K562 (cell line): ENCODE results near the gene PLEKHN1. TPM values are rescaled to one million over a fixed set of nuclear protein-coding genes. Genes with fewer than 3 reads are reported as not detected.

Experiments used
- CHCHD3 ChIP-seq: fragments of 250-450 bp; sonication (Bioruptor Pico); IDR thresholded peaks from 2 replicates; pipeline ENCODE4 v2.1.2; 2022; ENCODE audit warnings: mild to moderate bottlenecking
- DNMT1 ChIP-seq: fragments of 450-650 bp; IDR thresholded peaks from 2 replicates; pipeline ENCODE4 v1.6.1; 2016; ENCODE audit warnings: antibody characterized with exemption, mild to moderate bottlenecking
- FOXK2 ChIP-seq, 2 experiments: fragments of 450-650 bp; IDR thresholded peaks in 1 of 2; conservative IDR thresholded peaks in 1 of 2; 2 replicates each; pipeline ENCODE4 v1.6.1; 2016; ENCODE audit warnings: low read depth in 2 of 2, mild to moderate bottlenecking in 1 of 2
- KAT8 ChIP-seq: fragments of 450-650 bp; IDR thresholded peaks from 2 replicates; pipeline ENCODE4 v1.6.1; 2016; ENCODE audit warnings: low read depth, mild to moderate bottlenecking
- MEIS2 ChIP-seq: fragments of 450-650 bp; IDR thresholded peaks from 2 replicates; pipeline ENCODE4 v1.6.1; 2014; ENCODE audit warnings: mild to moderate bottlenecking; ENCODE audit not compliant: partially characterized antibody
- MTA1 ChIP-seq: fragments of 450-650 bp; IDR thresholded peaks from 2 replicates; pipeline ENCODE4 v1.6.1; 2017; ENCODE audit warnings: borderline replicate concordance
- NCOA6 ChIP-seq: fragments of 450-650 bp; IDR thresholded peaks from 2 replicates; pipeline ENCODE4 v1.6.1; 2017; ENCODE audit warnings: mild to moderate bottlenecking
- NFYB ChIP-seq: IDR thresholded peaks from 2 replicates; pipeline ENCODE4 v1.6.1; 2011; ENCODE audit warnings: mild to moderate bottlenecking, moderate library complexity; ENCODE audit not compliant: insufficient read length; ENCODE audit errors: extremely low read depth
- NUFIP1 ChIP-seq: fragments of 450-650 bp; IDR thresholded peaks from 2 replicates; pipeline ENCODE4 v1.6.1; 2018; ENCODE audit not compliant: partially characterized antibody
- SMARCB1 ChIP-seq: IDR thresholded peaks from 2 replicates; pipeline ENCODE4 v1.6.1; 2011; ENCODE audit warnings: improper control_type of control experiment, low read depth; ENCODE audit not compliant: insufficient read length
- SPI1 ChIP-seq: IDR thresholded peaks from 2 replicates; pipeline ENCODE4 v1.6.1; 2011; ENCODE audit warnings: low read depth, low read length, control low read depth, borderline replicate concordance
- TFAM ChIP-seq: fragments of 250-450 bp; sonication (Bioruptor Pico); conservative IDR thresholded peaks from 2 replicates; pipeline ENCODE4 v1.5.0; 2021; ENCODE audit warnings: mild to moderate bottlenecking, moderate library complexity
- ZFP30 ChIP-seq: fragments of 250-450 bp; sonication (Bioruptor Pico); IDR thresholded peaks from 2 replicates; pipeline ENCODE4 v1.8.0; 2022; ENCODE audit warnings: moderate library complexity, mild to moderate bottlenecking, inconsistent platforms, borderline replicate concordance
- ZNF431 ChIP-seq: sonication (generic); formaldehyde crosslinking; IDR thresholded peaks from 2 replicates; pipeline ENCODE4 v1.8.0; 2022; ENCODE audit warnings: mild to moderate bottlenecking, missing genetic modification reagents
- ZNF507 ChIP-seq: conservative IDR thresholded peaks from 2 replicates; pipeline ENCODE4 v1.6.1; 2017; ENCODE audit warnings: missing genetic modification characterization, missing compliant biosample characterization
- polyA plus RNA-seq, 8 experiments: library from polyadenylated mRNA; depleted of rRNA in 4 of 8; stranded (reverse) in 5 of 8; unstranded in 3 of 8; fragments of >200 nt; fragmentation: Nextera tagmentation in 2 of 8; fragmentation: Illumina TruSeq in 1 of 8; extraction: Ambion mirVana in 2 of 8; extraction: Trizol in 1 of 8; gene quantifications; 2 replicates each; pipeline versions ENCODE4 v1.2.1 to v1.2.3, GENCODE V29; 2011 to 2014; ENCODE audit warnings: inconsistent platforms in 1 of 8, missing spikeins in 1 of 8
- total RNA-seq, 7 experiments: library from RNA; depleted of rRNA in 6 of 7; stranded (reverse); fragments of >200 nt in 6 of 7; fragmentation: Illumina TruSeq in 2 of 7; extraction: Trizol in 2 of 7; gene quantifications; 2 replicates each; pipeline versions ENCODE4 v1.2.1 to v1.2.3, GENCODE V29; 2011 to 2021; ENCODE audit warnings: low replicate concordance in 1 of 7
- TF ChIP-seq, protein P1 (sequence below): sonication (generic); formaldehyde crosslinking; IDR thresholded peaks from 2 replicates; pipeline ENCODE4 v1.8.1; 2022; ENCODE audit warnings: missing genetic modification reagents
- TF ChIP-seq, protein P2 (sequence below): fragments of 250-450 bp; sonication (Bioruptor Pico); IDR thresholded peaks from 2 replicates; pipeline ENCODE4 v1.6.1; 2021; ENCODE audit warnings: mild to moderate bottlenecking
- TF ChIP-seq, protein P3 (sequence below): fragments of 250-450 bp; sonication (Bioruptor Pico); IDR thresholded peaks from 2 replicates; pipeline ENCODE4 v1.4.0; 2020; ENCODE audit warnings: mild to moderate bottlenecking, moderate library complexity
- TF ChIP-seq, protein P4 (sequence below): fragments of 450-650 bp; formaldehyde crosslinking; conservative IDR thresholded peaks from 2 replicates; pipeline ENCODE4 v1.4.0; 2022; ENCODE audit warnings: mild to moderate bottlenecking, missing genetic modification characterization
- TF ChIP-seq, protein P5 (sequence below): sonication (generic); formaldehyde crosslinking; IDR thresholded peaks from 2 replicates; pipeline ENCODE4 v1.8.0; 2022; ENCODE audit warnings: missing genetic modification reagents, mild to moderate bottlenecking, borderline replicate concordance
- TF ChIP-seq, protein P6 (sequence below): fragments of 250-450 bp; sonication (Bioruptor Pico); IDR thresholded peaks from 2 replicates; pipeline ENCODE4 v1.5.0; 2022; ENCODE audit warnings: mild to moderate bottlenecking

Gene PLEKHN1
- total and polyA plus RNA-seq, 9 of the 15 experiments (the other 6 are each of a cell fraction or from before 2014, with no cell fraction given): 0.07 to 1.5 (median 0.13) TPM; not detected in 2

DNA sequence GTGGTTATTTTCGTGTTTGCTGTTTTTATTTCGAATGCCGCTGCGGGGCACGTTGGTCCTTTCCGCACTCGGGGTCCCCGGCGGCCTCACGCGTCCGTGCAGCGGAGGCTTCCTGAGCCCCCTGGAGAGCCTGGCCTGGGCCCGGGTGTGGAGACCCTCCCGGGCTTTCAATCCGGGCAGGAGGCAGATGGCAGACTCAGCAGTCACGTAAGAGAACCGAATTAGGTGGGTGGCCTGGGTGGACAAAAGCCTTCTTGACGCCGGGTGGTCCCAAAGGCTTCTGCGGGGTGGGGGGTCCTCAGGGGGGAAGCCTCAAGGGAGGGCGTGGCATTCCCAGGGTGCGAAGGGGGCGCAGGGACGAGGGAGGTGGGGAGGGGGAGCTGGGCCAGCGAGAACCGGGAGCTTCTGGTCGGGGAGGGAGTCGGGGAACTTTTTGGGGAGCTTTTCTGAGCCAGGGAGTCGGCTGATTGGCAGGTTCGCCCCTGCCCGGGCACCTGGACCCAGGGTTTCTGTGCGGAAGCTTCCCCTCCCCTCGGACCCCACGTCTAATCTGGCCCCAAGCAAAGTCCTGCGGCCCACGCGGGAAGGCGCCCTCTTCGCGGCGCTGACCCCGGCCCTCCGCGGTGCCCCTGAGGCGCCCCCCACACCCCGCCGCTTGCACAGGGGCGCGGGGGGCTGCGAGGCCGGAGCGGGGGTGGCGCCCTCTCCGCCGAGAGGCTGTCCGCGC lies 34.9 kb downstream of the PLEKHN1 start (continued):
- no peak for TF ChIP-seq NFYB
- TF ChIP-seq ZFP30: no peak
- TF ChIP-seq, protein P1, sequence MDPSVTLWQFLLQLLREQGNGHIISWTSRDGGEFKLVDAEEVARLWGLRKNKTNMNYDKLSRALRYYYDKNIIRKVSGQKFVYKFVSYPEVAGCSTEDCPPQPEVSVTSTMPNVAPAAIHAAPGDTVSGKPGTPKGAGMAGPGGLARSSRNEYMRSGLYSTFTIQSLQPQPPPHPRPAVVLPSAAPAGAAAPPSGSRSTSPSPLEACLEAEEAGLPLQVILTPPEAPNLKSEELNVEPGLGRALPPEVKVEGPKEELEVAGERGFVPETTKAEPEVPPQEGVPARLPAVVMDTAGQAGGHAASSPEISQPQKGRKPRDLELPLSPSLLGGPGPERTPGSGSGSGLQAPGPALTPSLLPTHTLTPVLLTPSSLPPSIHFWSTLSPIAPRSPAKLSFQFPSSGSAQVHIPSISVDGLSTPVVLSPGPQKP (CRISPR knock-in tag): no peak
- TF ChIP-seq, protein P2, sequence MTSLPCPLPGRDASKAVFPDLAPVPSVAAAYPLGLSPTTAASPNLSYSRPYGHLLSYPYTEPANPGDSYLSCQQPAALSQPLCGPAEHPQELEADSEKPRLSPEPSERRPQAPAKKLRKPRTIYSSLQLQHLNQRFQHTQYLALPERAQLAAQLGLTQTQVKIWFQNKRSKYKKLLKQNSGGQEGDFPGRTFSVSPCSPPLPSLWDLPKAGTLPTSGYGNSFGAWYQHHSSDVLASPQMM: no peak
- TF ChIP-seq DNMT1: no peak
- no peak for TF ChIP-seq SPI1
- TF ChIP-seq ZNF431: no peak
- no peak for TF ChIP-seq CHCHD3 (CRISPR knock-in tag)
- TF ChIP-seq, protein P3, sequence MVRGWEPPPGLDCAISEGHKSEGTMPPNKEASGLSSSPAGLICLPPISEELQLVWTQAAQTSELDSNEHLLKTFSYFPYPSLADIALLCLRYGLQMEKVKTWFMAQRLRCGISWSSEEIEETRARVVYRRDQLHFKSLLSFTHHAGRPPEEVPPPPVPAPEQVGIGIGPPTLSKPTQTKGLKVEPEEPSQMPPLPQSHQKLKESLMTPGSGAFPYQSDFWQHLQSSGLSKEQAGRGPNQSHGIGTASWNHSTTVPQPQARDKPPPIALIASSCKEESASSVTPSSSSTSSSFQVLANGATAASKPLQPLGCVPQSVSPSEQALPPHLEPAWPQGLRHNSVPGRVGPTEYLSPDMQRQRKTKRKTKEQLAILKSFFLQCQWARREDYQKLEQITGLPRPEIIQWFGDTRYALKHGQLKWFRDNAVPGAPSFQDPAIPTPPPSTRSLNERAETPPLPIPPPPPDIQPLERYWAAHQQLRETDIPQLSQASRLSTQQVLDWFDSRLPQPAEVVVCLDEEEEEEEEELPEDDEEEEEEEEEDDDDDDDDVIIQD (CRISPR knock-in tag): no peak
- TF ChIP-seq ZNF507 (tag): no peak
- no peak for TF ChIP-seq MEIS2
- TF ChIP-seq, protein P4, sequence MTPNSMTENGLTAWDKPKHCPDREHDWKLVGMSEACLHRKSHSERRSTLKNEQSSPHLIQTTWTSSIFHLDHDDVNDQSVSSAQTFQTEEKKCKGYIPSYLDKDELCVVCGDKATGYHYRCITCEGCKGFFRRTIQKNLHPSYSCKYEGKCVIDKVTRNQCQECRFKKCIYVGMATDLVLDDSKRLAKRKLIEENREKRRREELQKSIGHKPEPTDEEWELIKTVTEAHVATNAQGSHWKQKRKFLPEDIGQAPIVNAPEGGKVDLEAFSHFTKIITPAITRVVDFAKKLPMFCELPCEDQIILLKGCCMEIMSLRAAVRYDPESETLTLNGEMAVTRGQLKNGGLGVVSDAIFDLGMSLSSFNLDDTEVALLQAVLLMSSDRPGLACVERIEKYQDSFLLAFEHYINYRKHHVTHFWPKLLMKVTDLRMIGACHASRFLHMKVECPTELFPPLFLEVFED (CRISPR knock-in tag): no peak
- TF ChIP-seq SMARCB1: no peak
- no peak for TF ChIP-seq FOXK2 (conservative IDR thresholded peaks at IDR 0.05 in 1 of 2, IDR thresholded peaks at IDR 0.05 in 1 of 2; ENCODE audit: low read depth in 2 of 2)
- TF ChIP-seq NCOA6: no peak; the same call in 1 of the 2 replicates
- TF ChIP-seq TFAM (CRISPR knock-in tag): no peak
- no peak for TF ChIP-seq NUFIP1
- no peak for TF ChIP-seq KAT8
- TF ChIP-seq, protein P5, sequence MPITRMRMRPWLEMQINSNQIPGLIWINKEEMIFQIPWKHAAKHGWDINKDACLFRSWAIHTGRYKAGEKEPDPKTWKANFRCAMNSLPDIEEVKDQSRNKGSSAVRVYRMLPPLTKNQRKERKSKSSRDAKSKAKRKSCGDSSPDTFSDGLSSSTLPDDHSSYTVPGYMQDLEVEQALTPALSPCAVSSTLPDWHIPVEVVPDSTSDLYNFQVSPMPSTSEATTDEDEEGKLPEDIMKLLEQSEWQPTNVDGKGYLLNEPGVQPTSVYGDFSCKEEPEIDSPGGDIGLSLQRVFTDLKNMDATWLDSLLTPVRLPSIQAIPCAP (CRISPR knock-in tag): 0 out of 2 replicates have a peak, but pooled peaks have one; percentile 2
- no peak for TF ChIP-seq MTA1
- TF ChIP-seq, protein P6, sequence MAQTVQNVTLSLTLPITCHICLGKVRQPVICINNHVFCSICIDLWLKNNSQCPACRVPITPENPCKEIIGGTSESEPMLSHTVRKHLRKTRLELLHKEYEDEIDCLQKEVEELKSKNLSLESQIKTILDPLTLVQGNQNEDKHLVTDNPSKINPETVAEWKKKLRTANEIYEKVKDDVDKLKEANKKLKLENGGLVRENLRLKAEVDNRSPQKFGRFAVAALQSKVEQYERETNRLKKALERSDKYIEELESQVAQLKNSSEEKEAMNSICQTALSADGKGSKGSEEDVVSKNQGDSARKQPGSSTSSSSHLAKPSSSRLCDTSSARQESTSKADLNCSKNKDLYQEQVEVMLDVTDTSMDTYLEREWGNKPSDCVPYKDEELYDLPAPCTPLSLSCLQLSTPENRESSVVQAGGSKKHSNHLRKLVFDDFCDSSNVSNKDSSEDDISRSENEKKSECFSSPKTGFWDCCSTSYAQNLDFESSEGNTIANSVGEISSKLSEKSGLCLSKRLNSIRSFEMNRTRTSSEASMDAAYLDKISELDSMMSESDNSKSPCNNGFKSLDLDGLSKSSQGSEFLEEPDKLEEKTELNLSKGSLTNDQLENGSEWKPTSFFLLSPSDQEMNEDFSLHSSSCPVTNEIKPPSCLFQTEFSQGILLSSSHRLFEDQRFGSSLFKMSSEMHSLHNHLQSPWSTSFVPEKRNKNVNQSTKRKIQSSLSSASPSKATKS (CRISPR knock-in tag): no peak
